ENCODE results near the gene AHDC1.

AHDC1 gene

DNA sequence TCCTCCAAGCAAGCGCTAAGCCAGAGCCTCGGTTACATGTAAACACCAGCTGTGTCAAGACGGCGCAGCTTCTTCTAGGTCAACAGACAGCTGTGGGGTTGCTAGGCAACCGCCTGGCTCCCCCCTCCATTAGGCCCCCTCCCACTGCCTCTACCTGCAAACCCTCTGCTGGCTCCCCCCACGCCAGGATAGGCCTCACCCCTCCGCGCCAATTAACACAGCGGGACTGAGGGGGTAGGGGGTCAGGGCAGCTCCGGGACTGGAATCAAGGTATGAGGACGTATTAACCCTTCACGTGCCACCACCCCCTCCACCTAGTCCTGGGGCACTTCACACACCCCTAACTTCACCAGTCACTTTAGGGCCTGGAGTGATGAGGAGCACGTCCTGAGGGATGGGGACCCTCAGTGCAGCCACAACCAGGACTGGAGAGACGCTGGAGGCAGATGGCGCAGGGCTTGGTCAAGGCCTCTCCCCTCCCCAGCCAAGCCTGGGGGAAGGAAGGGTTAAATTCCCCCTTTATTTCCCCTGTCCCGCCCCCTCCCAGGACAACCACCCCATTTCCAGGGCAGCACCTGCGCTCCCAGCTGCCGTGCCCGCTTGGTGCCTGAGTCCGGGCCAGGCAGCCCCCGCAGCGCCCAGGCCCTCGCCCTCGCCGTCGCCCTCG is 76.6 kb downstream of the AHDC1 start:
- DNase-seq: no peak

DNA sequence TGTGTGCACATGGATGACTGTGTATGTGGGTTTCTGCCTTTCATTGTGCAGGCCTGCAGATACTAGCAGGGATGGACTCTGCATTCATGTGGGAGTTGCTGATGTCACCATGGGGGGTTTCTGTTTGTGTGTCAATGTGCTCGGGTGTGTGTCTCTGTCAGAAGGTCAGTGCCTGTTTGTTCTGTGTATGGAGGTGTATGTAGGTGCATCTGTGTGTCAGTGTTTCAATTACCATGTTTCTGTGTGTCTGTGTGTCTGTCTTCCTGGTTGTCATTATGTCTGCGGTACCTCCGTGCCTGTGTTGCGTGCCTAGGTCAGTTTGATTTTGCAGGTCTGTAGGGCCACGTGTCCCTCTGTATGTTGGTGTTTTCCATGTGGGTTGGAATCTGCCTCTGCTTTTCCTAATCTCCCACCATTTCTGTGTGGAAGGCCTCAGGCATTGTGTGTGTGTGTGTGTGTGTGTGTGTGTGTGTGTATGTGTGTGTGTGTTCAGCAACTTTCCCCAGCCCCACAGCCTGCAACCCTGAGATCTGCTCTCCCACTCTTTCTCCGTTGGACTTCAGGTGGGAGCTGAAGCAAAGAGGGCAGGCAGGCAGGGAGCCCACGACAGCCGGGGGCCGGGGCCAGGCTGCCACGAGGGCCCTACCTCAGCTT is 77.2 kb downstream of the AHDC1 start:
- DNase-seq: peak; percentile 75

DNA sequence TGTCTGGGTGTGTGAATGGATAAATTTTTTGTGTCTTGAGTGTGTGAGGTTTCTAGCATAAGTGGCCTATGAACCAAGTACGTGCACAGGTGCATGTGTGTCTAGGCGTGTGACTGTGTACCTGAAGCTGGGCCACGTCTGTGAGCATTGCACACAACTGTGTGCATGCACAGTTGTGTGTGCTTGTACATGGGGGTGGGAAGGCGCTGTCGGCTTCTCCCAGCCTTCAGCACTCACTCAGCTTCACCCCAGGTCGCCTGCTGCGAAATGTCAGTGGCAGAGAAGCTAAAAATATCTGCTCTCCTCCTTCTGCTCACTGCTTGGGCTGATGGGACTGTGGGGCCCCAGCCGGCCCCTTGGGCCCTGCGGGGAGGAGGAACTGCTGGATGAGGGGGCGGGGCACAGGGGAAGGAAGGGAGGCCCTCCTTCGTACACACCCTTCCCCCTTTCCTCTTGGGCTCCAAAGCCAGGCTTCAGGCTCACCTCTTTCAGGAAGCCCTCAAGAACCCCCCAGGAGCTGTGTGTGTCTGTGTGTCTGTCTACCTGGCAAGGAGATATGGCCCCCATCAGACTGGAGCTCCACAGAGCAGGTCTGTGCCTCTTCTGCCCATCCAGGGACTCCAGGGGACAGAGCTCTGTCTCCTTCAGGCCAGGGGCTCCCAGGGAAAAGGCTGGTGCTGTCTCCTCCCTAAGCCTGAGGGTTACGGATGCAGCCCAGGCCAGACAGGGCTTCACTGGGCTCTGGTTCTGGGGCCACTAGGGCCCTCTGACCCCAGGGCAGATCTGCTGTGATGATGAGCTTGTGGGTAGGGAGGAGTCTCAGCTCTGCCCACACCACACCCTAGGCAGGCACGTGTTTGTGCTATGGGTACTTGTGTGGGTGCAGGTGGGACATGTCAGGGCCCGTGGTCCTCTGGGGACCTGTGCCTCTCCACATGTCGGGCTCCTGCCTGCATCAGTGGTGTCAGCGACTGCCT is 78.4 kb downstream of the AHDC1 start:
- peak; percentile 76 for DNase-seq

DNA sequence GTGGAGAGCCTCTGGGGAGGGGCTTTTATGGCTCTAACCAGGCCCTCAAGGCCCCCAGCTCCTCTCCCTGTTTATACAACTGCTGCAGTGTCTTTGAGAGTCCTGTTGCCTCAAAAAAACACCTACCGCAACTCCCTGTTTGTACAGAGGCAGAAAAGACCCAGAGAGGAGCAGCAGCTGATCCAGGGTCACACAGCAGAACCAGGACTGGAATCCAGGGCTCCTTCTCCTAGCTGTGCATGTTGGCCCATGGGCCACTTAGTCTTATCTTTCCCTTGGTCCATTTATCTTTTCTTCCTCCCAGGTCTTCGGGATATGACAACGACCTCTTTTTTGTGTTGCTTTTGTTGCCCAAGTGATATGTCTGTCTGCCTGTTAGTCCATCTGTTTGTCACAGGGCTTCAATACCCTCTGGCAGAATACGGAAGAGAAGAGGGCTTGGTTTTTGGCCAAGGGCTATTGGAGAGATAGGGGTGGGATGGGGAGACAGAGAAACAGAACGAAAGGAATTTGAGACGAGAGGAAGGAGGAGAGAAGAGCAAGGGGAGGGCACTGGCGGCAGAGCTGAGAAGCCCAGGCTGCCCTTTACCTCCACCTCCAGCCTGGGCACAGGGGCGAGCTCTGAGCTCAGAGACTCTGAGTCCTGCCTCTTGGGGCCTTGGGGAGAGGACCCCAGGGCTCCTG is 80.5 kb downstream of the AHDC1 start:
- DNase-seq: no peak

DNA sequence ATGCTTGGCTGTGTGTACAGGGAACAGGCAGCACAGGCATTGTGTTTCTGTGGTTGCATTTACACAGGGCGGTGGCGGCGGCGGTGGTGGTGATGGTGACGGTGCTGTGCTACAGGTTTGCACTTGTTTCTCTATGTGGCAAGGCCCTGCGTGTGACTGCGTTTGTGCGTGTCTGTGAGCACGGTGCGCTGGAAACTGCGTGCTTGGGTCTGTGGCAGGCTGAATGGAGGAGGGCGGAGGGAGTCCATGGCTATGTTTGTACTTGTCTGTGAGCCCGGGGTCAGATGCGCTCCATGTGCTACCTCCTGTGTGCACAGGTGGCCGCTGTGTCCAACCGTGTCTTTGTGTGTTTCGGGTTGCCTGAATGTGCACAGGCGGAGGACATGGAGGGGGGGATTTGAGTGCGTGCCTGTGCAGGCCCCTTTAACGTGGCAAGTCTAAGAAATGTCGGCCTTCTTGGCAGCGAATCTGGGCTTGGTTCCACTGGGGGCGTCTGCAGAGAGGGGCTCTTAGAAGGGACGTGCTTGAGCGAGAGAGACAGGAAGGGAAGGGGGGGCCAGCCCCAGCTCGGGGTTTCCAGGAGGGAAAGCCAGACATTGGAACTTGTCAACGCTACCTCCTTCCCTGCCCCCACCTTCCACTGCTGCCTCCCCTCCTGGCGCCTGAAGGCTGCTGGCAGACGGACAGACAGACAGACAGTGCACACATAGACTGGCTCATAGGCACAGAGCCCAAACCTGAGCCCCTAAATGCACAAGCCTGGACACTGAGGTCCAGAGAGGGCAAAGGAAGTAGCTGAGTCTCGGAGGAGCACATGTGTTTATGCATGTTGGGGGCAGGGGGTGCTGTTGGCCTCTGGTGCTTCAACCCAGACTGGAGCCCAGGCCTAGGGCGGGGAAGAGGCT is 81.3 kb downstream of the AHDC1 start:
- DNase-seq: peak; percentile 29

DNA sequence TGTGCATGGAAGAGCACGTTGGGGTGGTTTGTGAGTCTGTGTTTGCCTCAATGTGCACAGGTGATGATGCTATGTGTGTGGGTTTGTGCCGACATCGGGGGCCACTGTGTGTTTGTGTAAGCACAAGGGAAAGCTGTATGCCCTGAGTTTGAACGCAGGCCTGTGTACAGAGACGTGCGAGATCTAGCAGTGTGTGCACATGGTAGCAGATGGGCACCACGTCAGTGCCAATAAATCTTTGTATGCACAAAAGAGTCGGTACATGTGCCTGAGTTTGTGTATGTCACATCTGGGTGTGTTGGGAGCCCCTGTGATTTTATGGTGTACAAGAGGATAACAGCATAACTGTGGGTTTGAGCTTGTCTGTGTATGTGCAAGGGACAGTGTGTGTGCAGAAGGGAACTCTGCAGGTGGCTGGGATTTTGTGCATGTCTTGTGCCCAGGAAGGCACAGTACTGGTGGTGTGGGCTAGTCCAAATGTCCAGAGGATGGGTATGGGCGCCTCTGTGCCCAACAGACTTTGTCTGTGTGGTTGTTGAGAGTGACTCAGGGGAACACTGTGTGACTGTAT is 82.0 kb downstream of the AHDC1 start:
- no peak for DNase-seq

DNA sequence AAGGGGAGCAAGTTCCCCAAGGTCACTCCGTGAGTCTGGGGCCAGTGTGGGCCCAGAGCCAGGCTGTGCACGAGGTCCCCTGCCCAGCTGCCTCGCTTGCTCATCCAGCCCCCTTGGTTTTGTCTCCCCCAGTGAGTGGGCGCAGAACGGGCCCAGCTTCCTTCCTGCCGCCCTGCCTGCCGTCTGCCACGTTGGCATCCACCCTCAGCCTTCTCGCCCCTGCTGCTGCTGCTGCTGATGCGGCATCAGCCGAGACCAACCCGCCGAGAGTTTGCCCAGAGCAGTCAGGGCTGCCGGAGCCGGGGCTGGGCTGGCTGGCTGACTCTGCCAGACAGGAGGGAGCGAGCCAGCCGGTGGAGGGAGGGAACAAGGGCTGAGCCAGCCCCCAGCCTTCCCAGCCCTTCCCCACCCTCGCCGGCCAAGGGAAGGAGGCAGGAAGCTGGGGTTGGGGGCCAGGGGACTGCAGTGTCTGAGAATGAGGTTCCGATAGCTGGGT is 82.6 kb downstream of the AHDC1 start:
- peak; percentile 32 for DNase-seq

DNA sequence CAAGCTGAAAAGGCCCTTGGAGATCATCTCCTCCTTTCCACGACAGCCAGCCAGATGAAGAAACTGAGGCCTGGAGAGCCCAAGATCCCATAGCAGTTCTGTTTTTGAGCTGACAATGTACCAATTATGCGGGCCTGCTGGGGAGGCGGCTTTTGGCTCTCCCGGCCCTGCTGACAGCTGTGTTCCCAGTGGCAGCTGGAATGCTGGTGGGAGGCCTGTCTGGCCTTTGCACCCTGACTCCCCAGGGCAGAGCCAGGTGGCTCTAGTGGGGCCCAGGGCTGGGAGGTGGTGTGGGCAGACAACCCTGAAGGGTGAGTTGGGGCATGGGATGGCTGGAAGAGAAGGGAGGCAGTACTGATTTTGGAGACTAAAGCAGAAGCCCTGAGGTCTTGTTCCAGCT is 83.3 kb downstream of the AHDC1 start:
- no peak for DNase-seq

DNA sequence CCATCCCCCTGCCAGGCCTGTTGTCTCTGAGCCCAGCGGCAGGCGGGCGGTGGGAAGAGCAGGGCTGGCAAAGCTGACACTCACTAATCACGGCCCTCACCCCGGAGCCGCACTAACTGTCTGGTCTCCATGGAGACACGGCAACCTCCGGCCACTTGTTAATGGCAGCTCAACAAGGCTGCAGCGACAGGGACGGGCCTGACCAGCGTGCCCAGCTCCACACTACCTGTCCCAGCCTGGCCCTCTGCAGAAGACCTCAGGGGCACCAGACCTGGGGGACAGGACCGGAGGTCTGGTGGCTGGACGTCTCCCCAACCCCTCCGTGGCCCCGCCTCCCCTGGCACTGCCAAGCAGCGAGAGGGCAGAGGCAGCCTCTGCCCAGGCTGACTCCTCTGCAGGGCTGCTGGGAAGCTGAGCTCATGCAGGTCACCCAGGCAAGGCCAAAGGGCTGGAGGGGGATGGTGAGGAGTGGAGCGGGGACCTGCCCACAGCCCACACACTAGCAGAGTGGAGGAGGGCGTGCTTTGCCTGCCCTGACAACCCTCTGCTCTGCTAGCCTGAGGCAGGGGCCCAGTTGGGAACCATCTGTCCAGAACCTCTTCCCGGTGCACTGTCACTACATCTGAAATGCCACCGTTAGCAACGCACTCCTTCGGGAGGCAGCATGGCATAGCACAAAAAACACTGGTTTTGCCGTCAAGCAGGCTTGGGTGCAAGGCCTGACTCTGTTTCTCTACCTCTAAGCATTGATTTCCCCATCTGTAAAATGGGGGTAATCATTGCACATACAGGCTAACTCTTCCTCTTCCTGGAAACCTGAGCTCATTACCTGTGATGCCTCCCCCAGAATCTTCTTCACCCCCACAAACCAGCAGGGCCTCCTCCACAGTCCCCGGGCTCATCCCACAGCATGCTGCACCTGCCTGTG is 84.3 kb downstream of the AHDC1 start:
- DNase-seq: no peak

DNA sequence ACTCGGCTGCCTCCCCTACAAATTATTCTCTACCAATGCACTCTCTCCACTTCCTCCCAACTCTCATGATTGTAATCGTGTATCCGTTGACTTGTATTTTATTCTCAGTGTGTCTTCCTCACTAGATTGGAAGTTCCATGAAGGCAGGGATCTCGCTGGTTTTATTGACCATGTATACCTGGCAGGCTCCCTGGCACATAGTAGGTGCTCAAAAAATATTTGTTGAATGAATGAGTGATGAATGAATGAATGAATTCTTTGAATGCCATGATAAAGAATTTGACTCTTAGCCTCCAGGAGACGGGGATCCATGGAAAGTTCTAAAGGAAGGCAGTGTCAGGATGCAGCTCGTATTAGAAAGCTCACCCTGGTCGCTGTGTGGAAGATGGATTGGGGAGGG is 85.1 kb downstream of the AHDC1 start:
- no peak for DNase-seq

DNA sequence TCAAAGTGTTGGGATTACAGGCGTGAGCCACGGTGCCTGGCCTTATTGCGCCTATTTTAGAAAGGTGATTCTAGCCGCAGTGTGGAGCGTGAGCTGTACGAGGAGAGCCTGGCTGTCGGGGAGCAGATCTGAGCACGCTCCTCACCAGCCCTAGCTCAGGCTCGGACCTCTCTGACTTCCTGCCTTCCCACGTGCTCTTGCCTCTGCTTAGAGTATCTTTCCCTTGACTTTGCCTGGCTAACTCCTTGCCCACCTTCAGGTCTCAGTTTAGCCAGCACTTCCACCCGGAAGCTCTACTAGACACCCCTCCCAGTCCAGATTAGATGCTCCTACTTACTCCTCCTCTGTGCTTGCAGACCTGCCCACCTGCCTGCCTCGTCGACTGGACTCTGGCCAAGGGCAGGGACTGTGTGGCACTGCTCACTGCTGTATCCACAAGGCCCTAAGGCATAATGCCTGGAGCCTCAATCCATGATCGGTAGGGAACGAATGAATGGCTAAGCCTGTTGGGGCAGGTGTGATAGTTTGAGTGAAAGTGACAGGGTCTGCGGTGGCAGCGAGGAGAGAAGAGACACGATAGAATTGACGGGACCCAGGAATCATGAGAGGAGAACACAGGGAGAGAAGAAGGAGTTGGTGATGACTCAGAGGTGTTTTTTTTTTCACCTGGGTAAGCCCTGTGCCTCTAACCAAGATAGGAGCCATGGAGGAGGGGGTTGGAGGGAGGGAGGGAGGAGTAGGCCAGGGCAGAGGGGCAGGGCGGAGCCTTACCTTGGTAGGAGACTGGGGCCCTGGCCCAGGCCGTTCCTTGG is 85.8 kb downstream of the AHDC1 start:
- no peak for DNase-seq

DNA sequence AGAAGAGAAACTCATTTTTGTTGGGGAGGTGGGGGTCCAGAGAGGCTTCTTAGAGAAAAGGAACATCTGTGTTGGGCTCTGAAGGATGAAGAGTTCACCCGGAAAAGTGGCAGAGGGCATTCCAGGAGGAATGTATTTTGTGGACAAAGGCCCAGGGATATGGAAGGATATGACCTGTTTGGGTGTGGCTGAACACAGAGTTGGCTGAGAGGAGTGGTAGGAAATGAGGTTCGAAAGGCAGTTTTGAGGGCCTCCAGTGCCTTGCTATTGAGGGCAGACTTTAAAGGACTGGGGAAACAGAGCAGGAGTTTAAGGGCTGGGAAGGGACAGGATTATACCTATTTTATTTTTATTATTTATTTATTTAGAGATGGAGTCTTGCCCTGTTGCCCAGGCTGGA is 86.6 kb downstream of the AHDC1 start:
- DNase-seq: no peak

DNA sequence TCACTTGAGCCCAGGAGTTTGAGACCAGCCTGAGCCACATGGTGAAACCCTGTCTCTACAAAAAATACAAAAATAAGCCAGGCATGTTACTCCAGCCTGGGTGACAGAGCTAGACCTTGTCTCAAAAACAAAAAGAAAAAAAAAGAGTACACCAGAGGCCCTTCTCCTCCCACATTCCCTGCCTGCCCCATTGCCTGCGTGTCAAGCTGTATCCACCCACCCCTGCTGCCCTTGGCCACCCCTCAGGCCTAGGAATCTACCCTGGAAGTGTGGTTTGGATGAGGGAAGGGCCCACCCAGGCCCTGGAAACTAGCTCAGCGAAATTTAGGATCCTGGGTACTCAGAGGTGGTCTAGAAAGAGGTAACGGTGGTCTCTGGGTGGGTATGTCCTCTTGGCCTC is 88.3 kb downstream of the AHDC1 start:
- no peak for DNase-seq

DNA sequence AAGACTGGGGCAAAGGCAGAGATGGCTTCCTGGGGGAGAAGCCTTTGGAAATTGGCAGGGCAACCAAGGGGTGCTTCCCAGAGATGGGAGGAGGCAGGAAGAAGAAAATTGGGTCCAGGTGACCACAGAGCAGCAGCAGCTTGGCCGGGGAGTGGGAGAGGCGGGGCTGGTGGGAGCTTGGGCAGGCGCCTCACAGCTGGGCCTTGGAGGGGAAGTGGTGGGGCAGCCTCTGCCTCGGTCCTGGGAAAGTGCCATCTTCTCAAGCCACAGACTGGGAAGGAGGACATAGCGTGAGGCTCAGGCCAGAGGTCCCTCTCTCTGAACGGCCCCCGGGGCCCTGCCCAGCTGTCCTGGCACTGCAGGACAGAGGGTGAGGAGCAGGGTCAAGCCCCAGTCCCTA is 90.0 kb downstream of the AHDC1 start:
- DNase-seq: peak; percentile 36

DNA sequence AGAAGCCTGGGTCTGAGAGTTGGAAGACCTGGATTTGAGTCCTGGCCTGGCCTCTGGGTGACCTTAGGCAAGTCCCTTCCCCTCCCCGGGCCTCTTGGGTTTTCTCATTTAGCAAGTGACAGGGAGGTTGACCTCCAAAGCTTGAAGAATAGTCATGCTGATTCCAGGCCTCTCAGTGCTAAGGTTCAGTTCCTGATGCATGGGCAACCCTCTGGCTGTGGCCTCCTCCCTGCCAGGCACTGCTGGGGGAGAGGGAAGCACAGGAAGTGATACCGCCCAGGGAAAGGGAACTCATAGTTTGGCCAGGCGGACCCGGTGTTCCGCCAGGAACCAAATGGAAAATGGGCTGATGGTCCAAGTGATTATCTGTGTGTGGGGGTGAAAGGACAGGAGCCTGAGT is 90.4 kb downstream of the AHDC1 start:
- peak; percentile 85 for DNase-seq

DNA sequence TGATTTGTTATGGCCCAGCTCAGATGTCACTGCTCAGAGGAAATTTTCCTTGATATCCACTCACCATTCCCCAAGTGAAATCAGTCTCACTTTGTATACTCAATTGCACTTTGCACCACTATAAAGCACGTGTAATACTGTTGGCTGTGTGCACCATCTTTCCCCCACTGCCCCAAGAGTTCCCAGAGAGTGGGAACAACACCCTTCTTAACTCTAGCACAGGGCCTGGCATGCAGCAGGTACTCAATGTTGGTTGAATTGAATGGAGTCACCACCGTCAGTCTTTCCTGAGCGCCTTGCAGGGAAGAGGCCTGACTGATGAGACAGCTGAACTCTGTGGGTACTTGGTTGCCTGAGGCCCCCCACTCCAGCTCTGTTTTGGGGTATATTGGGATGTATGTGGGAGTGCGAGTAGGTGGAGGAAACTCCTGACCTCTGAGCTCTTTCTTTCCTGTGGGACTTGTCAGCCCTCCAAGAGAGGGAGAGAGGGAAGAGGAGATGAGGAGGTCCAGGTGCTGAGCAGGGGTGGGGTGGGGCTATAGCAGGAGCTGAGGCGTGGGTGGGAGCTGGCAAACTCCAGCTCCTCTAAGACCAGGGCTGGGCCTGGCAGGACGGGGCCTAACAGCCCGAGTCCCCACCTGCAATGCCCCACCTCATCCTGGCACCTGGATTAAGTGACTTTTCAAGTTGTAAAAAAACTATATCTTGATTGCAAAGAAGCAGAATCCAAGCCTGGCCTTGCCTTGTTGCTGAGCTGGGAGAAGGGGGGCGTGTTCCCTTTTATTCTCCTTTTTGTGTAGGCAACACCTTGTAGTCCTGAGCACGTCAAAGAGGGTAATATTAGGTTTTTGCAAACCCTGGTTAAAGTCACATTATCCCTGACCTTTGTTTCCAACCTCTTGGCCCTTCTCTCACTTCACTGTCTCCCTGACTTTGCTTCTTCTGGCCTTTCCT is 94.5 kb downstream of the AHDC1 start:
- DNase-seq: no peak

DNA sequence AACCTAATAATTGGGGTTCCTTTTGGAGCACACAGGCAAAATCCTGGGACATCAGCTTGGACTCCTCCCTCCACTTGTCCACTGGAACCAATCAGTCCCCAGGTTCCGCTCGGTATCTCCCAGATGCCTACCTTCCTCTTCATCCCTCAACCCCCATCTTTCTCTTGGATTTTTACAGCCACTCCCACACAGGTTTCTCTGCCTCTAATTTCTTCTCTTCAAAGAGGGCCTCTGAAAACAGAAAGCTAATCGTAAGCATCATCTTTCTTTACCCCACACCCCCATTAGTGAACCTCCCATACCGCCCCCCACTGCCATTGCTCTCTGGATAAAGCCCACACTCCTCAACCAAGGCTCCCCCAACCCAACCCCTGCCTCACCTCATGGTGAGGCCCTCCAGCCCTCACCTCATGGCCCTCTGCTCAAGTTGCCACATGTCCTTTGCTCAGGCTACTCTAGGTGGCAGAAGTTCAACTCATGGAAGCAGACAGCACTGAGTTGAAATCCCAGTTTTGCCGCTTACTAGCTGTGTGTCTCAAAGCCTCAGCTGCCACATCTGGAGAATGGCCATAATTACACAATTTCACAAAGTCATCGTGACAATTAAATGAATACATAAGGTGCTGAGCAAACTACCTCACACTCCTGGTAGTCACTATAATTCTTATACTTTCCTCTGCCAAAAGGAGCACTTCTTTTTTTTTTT is 95.8 kb downstream of the AHDC1 start:
- peak; percentile 56 for DNase-seq

DNA sequence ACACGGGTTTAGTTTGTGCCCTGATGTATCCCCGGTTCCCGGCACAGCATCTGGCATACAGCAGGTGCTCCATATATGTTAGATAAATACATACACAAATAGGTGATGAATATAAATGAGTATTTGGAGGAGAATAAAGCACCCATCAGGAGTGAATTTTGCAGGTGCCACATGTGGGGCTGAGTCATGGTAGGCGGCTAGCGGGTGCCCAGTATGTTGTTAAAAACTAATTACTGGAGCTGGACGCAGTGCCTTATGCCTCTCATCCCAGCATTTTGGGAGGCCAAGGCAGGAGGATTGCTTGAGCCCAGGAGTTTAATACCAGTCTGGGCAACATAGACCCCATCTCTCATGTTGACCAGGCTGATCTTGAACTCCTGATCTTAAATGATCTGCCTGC is 97.2 kb downstream of the AHDC1 start:
- no peak for DNase-seq

All from inflammatory macrophage treated with lipopolysaccharide for 4 hours (primary cell).